ENCODE results near the gene DCLRE1B.

- TF ChIP-seq, protein P1, sequence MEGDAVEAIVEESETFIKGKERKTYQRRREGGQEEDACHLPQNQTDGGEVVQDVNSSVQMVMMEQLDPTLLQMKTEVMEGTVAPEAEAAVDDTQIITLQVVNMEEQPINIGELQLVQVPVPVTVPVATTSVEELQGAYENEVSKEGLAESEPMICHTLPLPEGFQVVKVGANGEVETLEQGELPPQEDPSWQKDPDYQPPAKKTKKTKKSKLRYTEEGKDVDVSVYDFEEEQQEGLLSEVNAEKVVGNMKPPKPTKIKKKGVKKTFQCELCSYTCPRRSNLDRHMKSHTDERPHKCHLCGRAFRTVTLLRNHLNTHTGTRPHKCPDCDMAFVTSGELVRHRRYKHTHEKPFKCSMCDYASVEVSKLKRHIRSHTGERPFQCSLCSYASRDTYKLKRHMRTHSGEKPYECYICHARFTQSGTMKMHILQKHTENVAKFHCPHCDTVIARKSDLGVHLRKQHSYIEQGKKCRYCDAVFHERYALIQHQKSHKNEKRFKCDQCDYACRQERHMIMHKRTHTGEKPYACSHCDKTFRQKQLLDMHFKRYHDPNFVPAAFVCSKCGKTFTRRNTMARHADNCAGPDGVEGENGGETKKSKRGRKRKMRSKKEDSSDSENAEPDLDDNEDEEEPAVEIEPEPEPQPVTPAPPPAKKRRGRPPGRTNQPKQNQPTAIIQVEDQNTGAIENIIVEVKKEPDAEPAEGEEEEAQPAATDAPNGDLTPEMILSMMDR (IDR thresholded peaks at IDR 0.05 in 2 of 3, conservative IDR thresholded peaks at IDR 0.05 in 1 of 3; ENCODE audit: insufficient read depth in 2 of 3, low read depth in 1 of 3, low read length in 3 of 3): no peak
- TF ChIP-seq BCLAF1 (IDR thresholded peaks at IDR 0.05; ENCODE audit: borderline replicate concordance in 1 of 2, control insufficient read depth in 1 of 2, low read depth in 2 of 2, low read length in 1 of 2): no peak
- TF ChIP-seq E4F1 (CRISPR knock-in tag; IDR thresholded peaks at IDR 0.05; ENCODE audit: borderline replicate concordance): no peak
- TF ChIP-seq KAT7 (CRISPR knock-in tag; IDR thresholded peaks at IDR 0.05; ENCODE audit: borderline replicate concordance): no peak
- TF ChIP-seq, protein P2, sequence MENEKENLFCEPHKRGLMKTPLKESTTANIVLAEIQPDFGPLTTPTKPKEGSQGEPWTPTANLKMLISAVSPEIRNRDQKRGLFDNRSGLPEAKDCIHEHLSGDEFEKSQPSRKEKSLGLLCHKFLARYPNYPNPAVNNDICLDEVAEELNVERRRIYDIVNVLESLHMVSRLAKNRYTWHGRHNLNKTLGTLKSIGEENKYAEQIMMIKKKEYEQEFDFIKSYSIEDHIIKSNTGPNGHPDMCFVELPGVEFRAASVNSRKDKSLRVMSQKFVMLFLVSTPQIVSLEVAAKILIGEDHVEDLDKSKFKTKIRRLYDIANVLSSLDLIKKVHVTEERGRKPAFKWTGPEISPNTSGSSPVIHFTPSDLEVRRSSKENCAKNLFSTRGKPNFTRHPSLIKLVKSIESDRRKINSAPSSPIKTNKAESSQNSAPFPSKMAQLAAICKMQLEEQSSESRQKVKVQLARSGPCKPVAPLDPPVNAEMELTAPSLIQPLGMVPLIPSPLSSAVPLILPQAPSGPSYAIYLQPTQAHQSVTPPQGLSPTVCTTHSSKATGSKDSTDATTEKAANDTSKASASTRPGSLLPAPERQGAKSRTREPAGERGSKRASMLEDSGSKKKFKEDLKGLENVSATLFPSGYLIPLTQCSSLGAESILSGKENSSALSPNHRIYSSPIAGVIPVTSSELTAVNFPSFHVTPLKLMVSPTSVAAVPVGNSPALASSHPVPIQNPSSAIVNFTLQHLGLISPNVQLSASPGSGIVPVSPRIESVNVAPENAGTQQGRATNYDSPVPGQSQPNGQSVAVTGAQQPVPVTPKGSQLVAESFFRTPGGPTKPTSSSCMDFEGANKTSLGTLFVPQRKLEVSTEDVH (IDR thresholded peaks at IDR 0.05; ENCODE audit: low read depth, partially characterized antibody): no peak
- TF ChIP-seq, protein P3, sequence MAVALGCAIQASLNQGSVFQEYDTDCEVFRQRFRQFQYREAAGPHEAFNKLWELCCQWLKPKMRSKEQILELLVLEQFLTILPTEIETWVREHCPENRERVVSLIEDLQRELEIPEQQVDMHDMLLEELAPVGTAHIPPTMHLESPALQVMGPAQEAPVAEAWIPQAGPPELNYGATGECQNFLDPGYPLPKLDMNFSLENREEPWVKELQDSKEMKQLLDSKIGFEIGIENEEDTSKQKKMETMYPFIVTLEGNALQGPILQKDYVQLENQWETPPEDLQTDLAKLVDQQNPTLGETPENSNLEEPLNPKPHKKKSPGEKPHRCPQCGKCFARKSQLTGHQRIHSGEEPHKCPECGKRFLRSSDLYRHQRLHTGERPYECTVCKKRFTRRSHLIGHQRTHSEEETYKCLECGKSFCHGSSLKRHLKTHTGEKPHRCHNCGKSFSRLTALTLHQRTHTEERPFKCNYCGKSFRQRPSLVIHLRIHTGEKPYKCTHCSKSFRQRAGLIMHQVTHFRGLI (CRISPR knock-in tag; IDR thresholded peaks at IDR 0.05): no peak
- TF ChIP-seq CEBPB (tag; IDR thresholded peaks at IDR 0.05): no peak
Observed at GRCh38 chr1:113946112-113946511, 41.0 kb downstream of the DCLRE1B start.

Measured in K562 (cell line).